ENCODE measurements around the gene GATAD2B.

DNA sequence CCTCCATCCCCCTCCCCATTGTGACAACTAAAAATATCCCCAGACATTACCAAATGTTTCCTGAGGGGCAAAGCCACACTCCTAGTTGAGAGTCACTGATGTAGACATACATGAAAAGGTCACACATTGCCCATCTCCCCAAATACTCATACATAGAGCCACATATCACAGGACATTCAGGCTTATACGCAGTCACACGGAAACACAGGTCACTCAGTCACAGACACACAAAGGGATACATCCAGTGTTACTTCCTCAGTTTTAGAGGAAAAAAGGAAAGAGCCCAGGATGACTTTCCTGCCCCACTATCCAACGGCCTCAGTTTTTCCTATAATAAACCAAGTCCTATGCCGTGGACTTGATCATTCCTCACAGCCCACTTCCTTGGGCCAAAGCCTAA, 38.6 kb upstream of the GATAD2B start:
- TF ChIP-seq CTCF (IDR thresholded peaks at IDR 0.05), result no peak
- TF ChIP-seq POLR2A (IDR thresholded peaks at IDR 0.05), result no peak

Measured in esophagus squamous epithelium (tissue), 4 donors.